Dermis microvascular lymphatic vessel endothelial cell (primary cell): ENCODE results near the gene AVPR2. TPM values are rescaled to one million over a fixed set of nuclear protein-coding genes. Genes with fewer than 3 reads are reported as not detected.

Experiments
- DNase-seq, 2 donors: peaks; one replicate each; pipeline versions ENCODE4 v3.0.0 to v3.0.0-alpha.2; 2010; ENCODE audit warnings: low read depth in 2 of 2
- total RNA-seq: library from RNA; depleted of rRNA; stranded (reverse); fragments of >200 nt; gene quantifications from 2 replicates; pipeline ENCODE4 v1.2.1, GENCODE V29; 2014

AVPR2 gene
- total RNA-seq = 1.9 and 2.0 TPM in 2 replicates

DNA sequence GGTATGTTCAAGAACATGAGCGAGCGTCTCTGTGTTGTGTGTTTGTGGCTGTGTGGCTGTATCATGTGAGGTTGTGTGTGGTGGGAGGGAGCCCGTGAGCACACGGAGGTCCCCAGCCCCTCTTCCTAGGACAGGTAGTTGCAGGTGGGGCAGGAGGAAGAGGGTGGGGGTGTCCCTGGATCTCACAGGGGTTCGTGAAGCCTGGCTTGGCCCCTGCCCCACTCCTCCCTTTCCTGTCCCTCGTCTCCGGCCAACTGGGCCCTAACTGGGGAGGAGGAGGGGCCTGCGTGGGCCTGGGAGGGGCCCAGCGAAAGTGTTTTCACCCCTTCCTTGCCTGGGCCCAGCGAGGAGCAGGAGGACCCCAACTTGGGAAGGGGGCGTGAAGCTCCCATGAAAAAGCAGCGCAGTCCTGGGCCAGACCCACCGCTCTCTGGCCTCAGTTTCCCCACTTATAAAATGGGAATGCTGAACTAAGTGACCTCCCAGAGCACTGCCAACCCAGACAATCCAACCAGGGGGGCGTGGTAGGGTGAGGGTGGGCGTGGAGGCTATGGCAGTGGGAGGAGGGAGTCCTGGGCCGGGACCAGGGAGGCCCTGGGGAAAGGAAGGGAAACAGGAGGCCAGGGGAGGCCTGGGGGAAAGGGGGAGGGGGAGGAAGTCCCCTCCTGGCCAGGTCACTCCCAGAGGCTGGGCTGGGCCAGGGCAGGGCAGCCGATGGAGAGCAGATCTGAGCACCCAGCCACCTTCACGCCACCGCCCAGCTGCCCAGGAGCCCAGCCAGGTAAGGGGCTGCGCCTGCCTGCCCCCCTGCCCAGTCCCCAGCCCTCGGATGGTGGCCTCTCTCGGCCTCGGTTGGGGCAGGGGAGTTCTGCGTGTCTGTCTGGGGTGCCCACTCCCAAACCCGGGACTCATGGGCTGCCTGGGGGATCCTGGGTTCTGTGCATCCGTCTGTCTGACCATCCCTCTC lies at the start of gene AVPR2:
AVPR2 (plus strand) TSS at position 683 of the 967 bp plus-strand sequence. CDS start 473 bp downstream, outside the sequence.
- DNase-seq = no peak

GRCh38 chrX:153854702-153855101 lies 49.8 kb upstream of the AVPR2 start:
- no peak for DNase-seq

DNA sequence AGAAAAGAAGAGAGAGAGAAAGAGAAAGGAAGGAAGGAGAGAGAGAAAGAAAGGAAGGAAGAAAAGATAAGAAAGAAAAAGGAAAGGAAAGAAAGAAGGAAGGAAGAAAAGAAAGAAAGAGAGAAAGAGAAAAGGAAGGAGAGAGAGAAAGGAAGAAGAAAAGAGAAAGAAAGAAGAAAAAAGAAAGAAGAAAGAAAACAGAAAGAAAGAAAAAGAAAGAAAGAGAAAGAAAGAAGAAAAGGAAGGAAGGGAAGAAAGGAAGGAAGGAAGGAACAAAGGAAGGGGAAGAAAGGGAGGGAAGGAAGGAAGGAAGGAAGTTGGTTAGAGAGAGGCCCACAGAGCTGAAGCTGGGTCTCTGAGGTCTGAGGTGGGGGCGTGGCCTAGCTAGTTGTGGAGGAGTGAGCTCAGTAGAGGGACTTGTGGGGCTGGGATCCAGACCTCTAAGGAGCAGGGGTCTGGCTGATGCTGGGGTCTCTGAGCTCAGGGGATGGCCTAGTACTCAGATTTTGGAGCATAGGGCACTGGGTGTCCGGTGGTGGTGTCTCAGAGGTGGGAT lies 47.0 kb upstream of the AVPR2 start:
- DNase-seq = no peak

GRCh38 chrX:153861151-153861550 lies 43.3 kb upstream of the AVPR2 start:
- no peak for DNase-seq

GRCh38 chrX:153861733-153862310 lies 42.7 kb upstream of the AVPR2 start:
- no peak for DNase-seq

DNA sequence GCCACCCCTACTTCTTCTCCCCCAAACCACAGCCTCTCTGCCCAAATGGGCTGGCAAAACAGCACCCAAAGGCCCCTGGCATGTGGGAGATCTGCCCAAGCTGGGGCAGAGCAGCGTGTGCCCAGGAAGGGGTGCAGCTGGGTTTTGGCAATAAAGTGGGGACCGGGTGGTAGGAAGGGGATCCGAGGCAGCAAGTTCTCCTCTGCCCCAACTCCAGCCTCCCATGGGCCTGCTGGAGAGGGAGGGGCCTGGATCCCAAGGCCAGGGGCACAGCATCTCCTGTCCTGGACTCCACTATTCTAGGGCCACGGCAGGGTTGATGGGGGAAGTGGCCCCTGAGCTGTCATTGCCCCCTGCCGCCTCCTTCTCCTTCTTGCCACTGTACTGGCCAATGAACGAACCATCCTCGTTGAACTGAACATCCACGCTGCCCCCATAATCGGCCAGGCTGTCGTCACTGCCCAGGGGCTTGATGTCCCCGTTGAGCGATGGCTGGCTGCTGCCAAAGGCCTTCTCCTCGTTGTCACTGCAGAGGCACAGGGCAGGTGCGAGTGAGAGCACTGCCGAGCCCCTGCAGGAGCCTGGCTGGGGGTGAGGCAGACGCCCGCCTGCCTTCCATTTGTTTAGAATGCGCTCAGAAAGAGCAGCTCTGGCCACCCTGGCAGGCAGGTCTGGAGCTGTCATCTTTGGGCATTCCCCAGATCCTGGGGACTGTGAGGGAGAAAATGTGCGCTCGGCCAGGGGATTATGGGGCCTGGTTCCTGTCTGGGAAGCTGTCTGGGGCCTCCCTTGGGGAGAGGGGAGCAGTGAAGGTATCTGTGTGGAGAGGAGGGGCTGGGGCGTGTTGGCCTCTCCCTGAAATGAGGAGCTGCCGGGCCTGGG lies 41.9 kb upstream of the AVPR2 start:
- no peak for DNase-seq

GRCh38 chrX:153863251-153863991 lies 41.1 kb upstream of the AVPR2 start:
- no peak for DNase-seq

GRCh38 chrX:153864101-153864500 lies 40.4 kb upstream of the AVPR2 start:
- DNase-seq = no peak

DNA sequence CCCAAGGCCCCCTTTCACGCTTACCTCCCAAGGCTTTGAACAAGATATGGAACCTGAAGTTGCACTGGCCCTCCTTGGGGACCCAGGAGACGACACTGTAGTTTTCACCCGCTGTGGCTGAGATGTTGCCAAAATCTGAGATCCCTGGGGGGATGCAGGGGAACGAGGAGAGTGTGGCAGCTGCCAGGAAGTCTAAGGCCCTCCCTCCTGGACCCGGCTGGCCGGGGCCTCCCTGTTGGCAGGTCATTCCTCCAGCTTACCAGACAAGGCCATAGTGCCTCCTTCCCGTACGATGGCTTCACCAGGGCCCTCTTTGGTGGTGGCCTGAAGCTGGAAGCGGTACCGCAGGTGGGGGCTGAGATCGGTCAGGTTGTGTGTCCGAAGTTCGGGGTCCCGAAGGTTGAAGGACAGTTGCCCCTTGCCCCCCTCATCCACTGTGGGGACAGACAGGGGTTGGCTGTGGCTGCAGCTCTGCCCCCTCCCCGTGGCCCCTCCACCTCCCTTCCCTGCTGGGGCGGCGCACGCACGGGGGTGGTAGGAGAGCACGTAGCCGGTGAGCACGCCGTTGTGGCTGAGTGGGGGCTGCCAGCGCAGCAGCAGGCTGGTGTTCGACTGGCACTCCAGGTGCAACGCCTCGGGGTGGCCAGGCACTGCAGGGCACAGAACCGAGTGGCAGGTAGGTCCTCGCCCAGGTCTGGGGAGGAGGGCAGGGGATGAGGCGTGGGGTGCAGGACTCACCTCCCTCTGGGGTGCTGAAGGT lies 39.7 kb upstream of the AVPR2 start:
- no peak for DNase-seq

DNA sequence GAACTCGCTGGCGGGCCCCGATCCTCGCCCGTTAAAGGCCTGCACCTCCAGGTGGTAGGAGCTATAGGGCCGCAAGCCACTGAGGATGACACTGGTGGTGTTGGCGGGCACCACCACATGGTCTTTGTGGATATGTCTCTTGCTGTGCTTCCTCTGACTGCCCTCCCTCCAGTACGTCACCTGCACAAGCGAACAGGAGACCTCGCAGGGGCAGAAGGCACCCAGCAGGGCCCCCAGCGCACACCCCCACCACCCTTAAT lies 39.2 kb upstream of the AVPR2 start:
- DNase-seq = no peak

- no peak for DNase-seq
Measured at GRCh38 chrX:153865685-153866084, 38.8 kb upstream of the AVPR2 start.

DNA sequence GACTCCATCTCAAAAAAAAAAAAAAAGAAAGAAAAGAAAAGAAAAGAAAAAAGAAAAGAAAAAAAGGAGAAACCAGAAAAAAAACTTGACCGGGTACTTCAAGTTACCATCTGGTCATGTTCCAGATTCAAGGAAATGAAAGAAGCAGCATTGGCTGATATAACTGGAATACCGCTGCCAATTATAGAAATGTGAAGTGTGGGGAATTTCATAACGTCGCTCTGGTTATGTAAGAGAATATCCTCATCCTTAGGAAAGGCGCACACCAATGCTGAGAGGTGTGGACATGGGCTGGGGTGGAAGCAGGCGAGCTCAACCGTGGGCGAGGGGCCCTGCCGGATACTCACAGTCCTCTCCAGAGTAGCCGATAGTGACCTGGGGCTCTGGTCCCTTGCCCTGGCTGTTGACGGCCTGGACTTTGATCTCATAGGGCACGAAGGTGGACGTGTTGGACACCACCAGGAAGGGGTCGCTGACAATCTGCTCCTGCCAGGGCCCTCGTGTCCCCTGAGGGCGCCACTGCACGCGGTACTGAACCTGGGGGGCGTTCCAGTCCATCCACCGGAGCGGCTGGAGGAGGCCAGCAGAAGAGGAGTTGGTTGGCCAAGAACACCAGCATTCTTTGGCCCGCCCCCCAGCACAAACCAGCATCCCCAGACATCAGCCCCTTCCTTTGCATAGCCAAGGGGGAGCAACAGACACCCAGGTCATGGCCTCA lies 38.0 kb upstream of the AVPR2 start:
- DNase-seq = no peak

DNA sequence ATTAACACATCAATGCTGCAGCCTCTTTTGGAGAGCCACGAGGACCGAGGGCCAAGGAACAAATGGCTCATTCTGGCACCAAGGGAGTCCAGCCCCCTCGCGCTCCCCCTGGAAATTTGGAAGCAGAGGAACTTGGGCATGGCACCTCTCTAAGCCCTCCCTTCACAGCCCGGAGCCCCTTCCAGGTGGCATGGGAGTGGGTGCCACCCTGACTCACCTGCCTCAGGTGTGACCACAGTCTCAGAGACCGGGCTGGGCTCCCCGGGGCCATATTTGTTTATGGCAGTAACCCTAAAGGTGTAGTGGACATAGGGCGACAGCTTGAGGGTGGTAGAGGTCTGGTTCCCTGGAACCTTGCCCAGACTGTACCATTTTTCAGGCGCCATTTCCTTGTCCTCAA lies 37.3 kb upstream of the AVPR2 start:
- no peak for DNase-seq

DNA sequence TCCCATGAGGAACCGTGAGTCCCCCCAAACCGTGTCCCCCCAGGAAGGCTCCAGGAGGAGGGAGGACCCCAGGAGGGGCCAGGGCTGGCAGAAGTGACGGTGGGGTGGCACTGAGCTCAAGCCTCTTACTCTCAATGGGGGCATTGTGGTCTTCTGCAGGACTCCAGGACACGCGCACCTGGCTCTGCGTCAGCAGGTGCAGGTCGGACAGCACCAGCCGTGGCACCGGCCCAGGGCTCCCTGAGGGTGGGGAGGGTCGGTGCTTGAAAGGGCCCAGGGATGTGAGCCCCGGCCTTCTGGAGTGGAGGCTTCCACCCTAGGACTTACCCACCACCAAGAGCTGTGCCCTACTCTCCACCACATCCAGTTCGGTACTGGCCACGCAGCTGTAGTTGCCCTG lies 36.8 kb upstream of the AVPR2 start:
- DNase-seq = no peak

- no peak for DNase-seq
Measured at GRCh38 chrX:153868576-153869472, 35.6 kb upstream of the AVPR2 start.

DNA sequence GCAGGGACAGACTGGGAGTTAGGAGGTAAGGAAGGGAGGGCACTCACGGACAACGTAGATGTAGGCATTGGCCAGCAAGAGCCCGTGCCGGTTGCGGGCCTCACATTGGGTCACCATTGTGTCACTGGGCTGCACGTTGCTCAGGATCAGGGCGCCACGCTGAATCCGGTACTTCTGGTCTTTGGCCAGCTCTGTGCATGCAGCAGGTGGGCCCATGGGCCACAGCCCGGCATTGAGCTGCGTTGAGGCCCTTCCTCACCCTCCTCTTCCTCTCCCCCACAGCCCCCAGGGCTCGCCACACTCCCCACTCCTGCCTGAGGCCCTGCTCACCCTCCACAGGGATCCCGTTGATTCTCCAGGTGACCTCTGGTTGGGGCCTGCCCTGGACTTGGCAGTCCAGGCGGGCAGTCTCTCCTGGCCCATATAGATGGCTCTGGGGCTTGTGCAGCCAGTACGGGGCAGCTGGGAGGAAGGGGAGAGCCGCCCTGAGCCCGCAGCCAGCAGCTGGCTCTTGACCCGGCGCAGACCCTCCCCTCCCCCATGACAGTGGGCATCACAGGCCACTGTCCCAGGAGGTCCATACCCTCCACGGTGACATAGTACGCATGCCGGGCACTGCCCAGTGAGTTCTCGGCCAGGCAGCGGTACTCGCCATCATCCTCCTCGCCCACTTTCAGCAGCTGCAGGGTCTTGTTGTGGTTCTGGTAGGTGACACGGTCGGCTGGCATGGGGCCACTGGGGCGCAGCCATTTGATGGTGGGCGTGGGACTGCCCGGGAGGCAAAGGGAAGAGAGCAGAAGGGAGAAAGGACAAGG lies 34.8 kb upstream of the AVPR2 start:
- DNase-seq = no peak

- DNase-seq = no peak
Measured at GRCh38 chrX:153870288-153870690, 34.2 kb upstream of the AVPR2 start.
